Neural cell (in vitro differentiated cells): ENCODE data around the gene FHIT. TPM values are rescaled to one million over a fixed set of nuclear protein-coding genes. Genes with fewer than 3 reads are reported as not detected.

Experiments
- H2AFZ ChIP-seq: fragments of 200-600, 300-800 bp; sonication (generic), shearing (Covaris generic); 2 replicates; pipeline ENCODE4 v1.6.0; 2014; ENCODE audit warnings: low read depth, mild to moderate bottlenecking, antibody characterized with exemption, low read length, moderate library complexity
- H3F3A ChIP-seq: fragments of 200-600 bp; shearing (Covaris generic); 2 replicates; pipeline ENCODE4 v1.6.1; 2016; ENCODE audit warnings: mild to moderate bottlenecking, moderate library complexity, mixed read lengths, antibody characterized with exemption, low read length; ENCODE audit not compliant: insufficient read depth, poor library complexity, severe bottlenecking
- H3K27ac ChIP-seq: fragments of 200-600, 300-800 bp; sonication (generic), shearing (Covaris generic); 2 replicates; pipeline ENCODE4 v1.5.1; 2014; ENCODE audit warnings: mild to moderate bottlenecking, low read length, moderate library complexity
- H3K27me3 ChIP-seq: fragments of 300-800, 200-600 bp; sonication (generic), shearing (Covaris generic); 2 replicates; pipeline ENCODE4 v1.6.0; 2014; ENCODE audit warnings: mild to moderate bottlenecking, low read depth, low read length, moderate library complexity; ENCODE audit not compliant: insufficient read depth
- H3K36me3 ChIP-seq: fragments of 300-800, 200-600 bp; sonication (generic), shearing (Covaris generic); 2 replicates; pipeline ENCODE4 v1.5.1; 2014; ENCODE audit warnings: mild to moderate bottlenecking, antibody characterized with exemption, low read length, moderate library complexity; ENCODE audit not compliant: insufficient read depth
- H3K4me2 ChIP-seq: fragments of 300-800, 200-600 bp; sonication (generic), shearing (Covaris generic); 2 replicates; pipeline ENCODE4 v1.6.0; 2014; ENCODE audit warnings: mild to moderate bottlenecking, low read length
- H3K4me3 ChIP-seq: fragments of 300-800, 200-600 bp; sonication (generic), shearing (Covaris generic); 2 replicates; pipeline ENCODE4 v1.5.1; 2014; ENCODE audit warnings: mild to moderate bottlenecking, low read length, moderate library complexity
- H3K79me2 ChIP-seq: fragments of 200-600 bp; shearing (Covaris generic); replicated peaks from 2 replicates; pipeline ENCODE4 v1.6.0; 2014; ENCODE audit warnings: mild to moderate bottlenecking, low read length, moderate library complexity; ENCODE audit not compliant: insufficient read depth
- H3K9ac ChIP-seq: fragments of 300-800, 200-600 bp; sonication (generic), shearing (Covaris generic); 2 replicates; pipeline ENCODE4 v1.6.1; 2016; ENCODE audit warnings: mild to moderate bottlenecking, low read length, mixed read lengths
- H3K9me2 ChIP-seq: fragments of 200-600 bp; shearing (Covaris generic); 2 replicates; pipeline ENCODE4 v1.6.1; 2016; ENCODE audit warnings: mild to moderate bottlenecking, low read length, mixed read lengths; ENCODE audit not compliant: insufficient read depth
- H3K9me3 ChIP-seq: fragments of 200-600, 300-800 bp; sonication (generic), shearing (Covaris generic); 2 replicates; pipeline ENCODE4 v1.6.1; 2016; ENCODE audit warnings: mild to moderate bottlenecking, mixed run types, low read length, moderate library complexity, mixed read lengths
- H4K20me1 ChIP-seq: fragments of 200-600 bp; shearing (Covaris generic); 2 replicates; pipeline ENCODE4 v1.6.1; 2016; ENCODE audit warnings: mild to moderate bottlenecking, mixed run types; ENCODE audit not compliant: insufficient read depth
- EP300 ChIP-seq: fragments of 450-650 bp; conservative IDR thresholded peaks from 2 replicates; pipeline ENCODE4 v1.6.1; 2014; ENCODE audit warnings: antibody characterized with exemption, mild to moderate bottlenecking, moderate library complexity; ENCODE audit not compliant: poor library complexity, severe bottlenecking
- EZH2 ChIP-seq: fragments of 200-600, 300-800 bp; shearing (Covaris generic), sonication (generic); IDR thresholded peaks from 2 replicates; pipeline ENCODE4 v1.6.1; 2014; ENCODE audit warnings: antibody characterized with exemption, low read length, borderline replicate concordance, mild to moderate bottlenecking; ENCODE audit not compliant: insufficient read depth, poor library complexity, severe bottlenecking
- MXI1 ChIP-seq: fragments of 450-650 bp; conservative IDR thresholded peaks from 2 replicates; pipeline ENCODE4 v1.6.1; 2014; ENCODE audit warnings: antibody characterized with exemption, mild to moderate bottlenecking; ENCODE audit not compliant: poor library complexity, severe bottlenecking
- POLR2AphosphoS5 ChIP-seq: IDR thresholded peaks from 2 replicates; pipeline ENCODE4 v1.6.1; 2012
- RAD21 ChIP-seq: fragments of 450-650 bp; conservative IDR thresholded peaks from 2 replicates; pipeline ENCODE4 v1.6.1; 2014; ENCODE audit warnings: antibody characterized with exemption, mild to moderate bottlenecking, moderate library complexity
- SMC3 ChIP-seq: fragments of 450-650 bp; conservative IDR thresholded peaks from 2 replicates; pipeline ENCODE4 v1.6.1; 2014; ENCODE audit warnings: antibody characterized with exemption, mild to moderate bottlenecking, moderate library complexity; ENCODE audit not compliant: poor library complexity
- TAF1 ChIP-seq: IDR thresholded peaks from 2 replicates; pipeline ENCODE4 v1.6.1; 2012; ENCODE audit warnings: low read depth
- polyA plus RNA-seq: library from polyadenylated mRNA; depleted of rRNA; stranded (reverse); fragments of >200 nt; gene quantifications from 2 replicates; pipeline ENCODE4 v1.2.3, GENCODE V29; 2014
- TF ChIP-seq, protein P1 (sequence below): fragments of 450-650 bp; IDR thresholded peaks from 2 replicates; pipeline ENCODE4 v1.5.1; 2014; ENCODE audit warnings: antibody characterized with exemption, mild to moderate bottlenecking, moderate library complexity; ENCODE audit not compliant: poor library complexity, severe bottlenecking
- TF ChIP-seq, protein P2 (sequence below): IDR thresholded peaks from 2 replicates; pipeline ENCODE4 v1.6.1; 2012; ENCODE audit warnings: borderline replicate concordance

FHIT gene
- polyA plus RNA-seq, 1 donor from 2014 or later: not detected

DNA sequence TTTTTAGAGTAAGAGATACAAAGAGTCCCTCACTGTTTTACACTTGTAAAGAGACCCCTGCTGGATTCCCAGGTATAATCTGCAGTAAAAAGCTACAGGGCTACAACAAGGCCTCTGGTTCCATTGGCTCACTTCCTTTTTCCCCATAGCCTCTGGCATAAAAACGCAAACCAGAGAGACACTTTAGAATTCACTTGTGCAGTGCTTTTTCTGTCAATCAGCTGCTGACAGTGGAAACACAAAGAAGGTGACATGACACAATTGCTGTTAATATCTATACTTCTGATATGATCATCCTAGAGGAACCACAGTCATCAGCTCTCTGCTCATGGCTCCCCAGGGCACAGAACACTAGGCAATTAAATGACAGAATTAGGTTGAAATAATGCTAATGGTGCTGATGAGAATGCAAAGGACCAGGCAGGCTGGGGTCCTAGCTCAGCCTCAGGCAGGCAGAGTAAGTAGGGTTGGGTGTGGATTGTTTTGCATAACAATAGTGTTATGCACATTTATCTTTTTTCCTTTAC lies 1533.5 kb downstream of the FHIT start:
- Histone ChIP-seq H3K79me2 (no peaks in the 10 kb centered on the region), H4K20me1 (no peaks in the 10 kb centered on the region), H3F3A (peaks cover 2% of the 10 kb centered on the region), H3K27ac (peak overlapping the region; percentile 78), H3K9me2 (no peaks in the 10 kb centered on the region), H2AFZ (no peak overlapping the region), H3K4me3 (peak overlapping the region; percentile 2), H3K27me3 (no peaks in the 10 kb centered on the region), H3K36me3 (no peaks in the 10 kb centered on the region), H3K9me3 (no peaks in the 10 kb centered on the region), H3K9ac (peak overlapping the region; percentile 41), H3K4me2 (no peak overlapping the region)
- TF ChIP-seq MXI1 (no peak), EP300 (peak; percentile 98), TAF1 (no peak), RAD21 (peak; percentile 59), POLR2AphosphoS5 (peak; percentile 91), SMC3 (peak; percentile 66), EZH2 (no peak)
- TF ChIP-seq, protein P1, sequence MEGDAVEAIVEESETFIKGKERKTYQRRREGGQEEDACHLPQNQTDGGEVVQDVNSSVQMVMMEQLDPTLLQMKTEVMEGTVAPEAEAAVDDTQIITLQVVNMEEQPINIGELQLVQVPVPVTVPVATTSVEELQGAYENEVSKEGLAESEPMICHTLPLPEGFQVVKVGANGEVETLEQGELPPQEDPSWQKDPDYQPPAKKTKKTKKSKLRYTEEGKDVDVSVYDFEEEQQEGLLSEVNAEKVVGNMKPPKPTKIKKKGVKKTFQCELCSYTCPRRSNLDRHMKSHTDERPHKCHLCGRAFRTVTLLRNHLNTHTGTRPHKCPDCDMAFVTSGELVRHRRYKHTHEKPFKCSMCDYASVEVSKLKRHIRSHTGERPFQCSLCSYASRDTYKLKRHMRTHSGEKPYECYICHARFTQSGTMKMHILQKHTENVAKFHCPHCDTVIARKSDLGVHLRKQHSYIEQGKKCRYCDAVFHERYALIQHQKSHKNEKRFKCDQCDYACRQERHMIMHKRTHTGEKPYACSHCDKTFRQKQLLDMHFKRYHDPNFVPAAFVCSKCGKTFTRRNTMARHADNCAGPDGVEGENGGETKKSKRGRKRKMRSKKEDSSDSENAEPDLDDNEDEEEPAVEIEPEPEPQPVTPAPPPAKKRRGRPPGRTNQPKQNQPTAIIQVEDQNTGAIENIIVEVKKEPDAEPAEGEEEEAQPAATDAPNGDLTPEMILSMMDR: peak; percentile 61
- TF ChIP-seq, protein P2, sequence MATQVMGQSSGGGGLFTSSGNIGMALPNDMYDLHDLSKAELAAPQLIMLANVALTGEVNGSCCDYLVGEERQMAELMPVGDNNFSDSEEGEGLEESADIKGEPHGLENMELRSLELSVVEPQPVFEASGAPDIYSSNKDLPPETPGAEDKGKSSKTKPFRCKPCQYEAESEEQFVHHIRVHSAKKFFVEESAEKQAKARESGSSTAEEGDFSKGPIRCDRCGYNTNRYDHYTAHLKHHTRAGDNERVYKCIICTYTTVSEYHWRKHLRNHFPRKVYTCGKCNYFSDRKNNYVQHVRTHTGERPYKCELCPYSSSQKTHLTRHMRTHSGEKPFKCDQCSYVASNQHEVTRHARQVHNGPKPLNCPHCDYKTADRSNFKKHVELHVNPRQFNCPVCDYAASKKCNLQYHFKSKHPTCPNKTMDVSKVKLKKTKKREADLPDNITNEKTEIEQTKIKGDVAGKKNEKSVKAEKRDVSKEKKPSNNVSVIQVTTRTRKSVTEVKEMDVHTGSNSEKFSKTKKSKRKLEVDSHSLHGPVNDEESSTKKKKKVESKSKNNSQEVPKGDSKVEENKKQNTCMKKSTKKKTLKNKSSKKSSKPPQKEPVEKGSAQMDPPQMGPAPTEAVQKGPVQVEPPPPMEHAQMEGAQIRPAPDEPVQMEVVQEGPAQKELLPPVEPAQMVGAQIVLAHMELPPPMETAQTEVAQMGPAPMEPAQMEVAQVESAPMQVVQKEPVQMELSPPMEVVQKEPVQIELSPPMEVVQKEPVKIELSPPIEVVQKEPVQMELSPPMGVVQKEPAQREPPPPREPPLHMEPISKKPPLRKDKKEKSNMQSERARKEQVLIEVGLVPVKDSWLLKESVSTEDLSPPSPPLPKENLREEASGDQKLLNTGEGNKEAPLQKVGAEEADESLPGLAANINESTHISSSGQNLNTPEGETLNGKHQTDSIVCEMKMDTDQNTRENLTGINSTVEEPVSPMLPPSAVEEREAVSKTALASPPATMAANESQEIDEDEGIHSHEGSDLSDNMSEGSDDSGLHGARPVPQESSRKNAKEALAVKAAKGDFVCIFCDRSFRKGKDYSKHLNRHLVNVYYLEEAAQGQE: peak; percentile 71

DNA sequence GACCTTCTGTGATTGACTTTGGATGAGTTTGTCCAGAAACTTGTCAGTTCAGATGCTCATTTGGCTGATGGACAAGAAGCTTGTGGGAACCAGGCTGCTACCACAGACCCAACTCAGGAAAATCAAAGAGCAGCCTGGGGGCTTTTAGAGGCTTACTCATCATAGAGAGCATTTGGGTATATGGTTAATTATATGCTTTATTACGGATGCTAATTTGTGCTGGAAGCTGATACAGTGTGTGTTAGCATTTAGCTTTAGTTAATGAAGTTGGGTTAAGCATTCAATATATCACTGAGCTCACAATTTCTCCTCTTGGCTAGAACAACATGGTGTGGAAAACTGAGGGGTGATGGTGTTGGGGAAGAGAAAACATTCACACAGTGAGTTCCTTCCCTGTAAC lies 1537.2 kb downstream of the FHIT start:
- H3K79me2 ChIP-seq: no peaks in the 10 kb centered on the region
- H3K36me3 ChIP-seq: no peaks in the 10 kb centered on the region
- no peak overlapping the region for H3K27ac ChIP-seq
- no peak overlapping the region for H3K9ac ChIP-seq
- H3K4me2 ChIP-seq: no peak overlapping the region
- no peak for TF ChIP-seq MXI1
- TF ChIP-seq, protein P1: no peak
- TF ChIP-seq, protein P2: no peak
- TF ChIP-seq EZH2: no peak
- TF ChIP-seq POLR2AphosphoS5: no peak
- TF ChIP-seq TAF1: no peak
- no peak for TF ChIP-seq EP300
- no peak for TF ChIP-seq RAD21
- no peaks in the 10 kb centered on the region for H3K27me3 ChIP-seq
- H3K9me2 ChIP-seq: no peaks in the 10 kb centered on the region
- no peaks in the 10 kb centered on the region for H3K9me3 ChIP-seq
- H3K4me3 ChIP-seq: no peak overlapping the region
- peaks cover 2% of the 10 kb centered on the region for H3F3A ChIP-seq
- H2AFZ ChIP-seq: no peak overlapping the region
- no peaks in the 10 kb centered on the region for H4K20me1 ChIP-seq
